GM19193 (cell line): Measurements from ENCODE around the gene NDRG3.

Source experiments
- POLR2A ChIP-seq: IDR thresholded peaks from 4 replicates; pipeline ENCODE4 v1.6.1; 2011; ENCODE audit not compliant: insufficient read depth, insufficient read length; ENCODE audit errors: extremely low read depth

NDRG3 gene

DNA sequence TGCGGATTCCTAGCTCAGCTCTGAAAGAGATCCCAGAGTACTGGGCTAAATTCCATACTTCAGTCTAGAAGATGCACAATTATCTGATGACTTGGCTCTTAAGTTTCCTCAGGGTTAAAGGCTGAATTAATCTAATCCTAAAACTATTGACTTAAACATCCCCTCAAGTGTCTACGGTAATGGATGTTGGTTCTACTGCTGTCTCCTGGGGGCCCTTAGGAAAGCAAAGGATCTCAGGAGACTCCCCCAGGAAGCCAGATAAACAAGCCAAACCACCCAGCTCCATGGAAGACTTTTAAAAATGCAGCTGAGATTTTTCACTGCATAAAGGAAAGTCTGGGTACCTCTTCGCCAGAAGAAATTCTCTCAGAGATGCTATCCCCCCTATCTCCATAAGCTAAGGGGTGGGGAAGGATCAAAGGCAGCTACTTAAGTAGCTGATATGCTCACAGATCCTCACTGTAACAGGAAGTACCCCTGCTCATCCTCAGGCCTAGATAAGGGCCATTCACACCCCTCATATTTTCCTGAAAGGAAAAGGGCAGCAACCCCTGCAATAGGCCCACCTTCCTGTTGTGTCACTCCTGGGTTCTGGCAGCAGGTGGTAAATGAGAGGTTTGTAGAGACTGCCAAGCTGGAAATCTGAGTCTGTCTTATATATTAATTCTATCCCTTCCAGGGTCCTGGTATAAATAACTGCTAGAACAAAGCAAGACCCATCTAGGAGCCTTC, 9.3 kb downstream of the NDRG3 start:
- TF ChIP-seq POLR2A, result no peak

DNA sequence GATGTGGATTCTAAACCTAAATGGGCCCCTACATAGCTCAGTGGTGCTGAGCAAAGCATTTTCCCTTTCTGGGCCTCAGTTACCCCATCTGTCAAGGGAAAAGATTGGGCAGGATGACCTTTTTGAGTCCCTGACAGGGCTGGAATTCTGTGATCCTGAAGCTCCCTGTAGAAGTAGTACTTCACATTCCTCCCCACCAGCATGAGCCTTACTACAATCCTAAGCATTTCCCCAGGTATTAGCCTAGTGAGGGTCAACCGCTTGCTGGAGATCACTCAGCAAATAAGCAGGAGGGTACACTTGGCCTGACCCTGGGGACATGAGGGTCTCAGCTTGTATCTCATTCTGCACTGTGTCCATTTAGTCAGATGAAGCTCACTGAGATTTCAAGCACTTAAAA, 13.4 kb downstream of the NDRG3 start:
- TF ChIP-seq POLR2A, result no peak

DNA sequence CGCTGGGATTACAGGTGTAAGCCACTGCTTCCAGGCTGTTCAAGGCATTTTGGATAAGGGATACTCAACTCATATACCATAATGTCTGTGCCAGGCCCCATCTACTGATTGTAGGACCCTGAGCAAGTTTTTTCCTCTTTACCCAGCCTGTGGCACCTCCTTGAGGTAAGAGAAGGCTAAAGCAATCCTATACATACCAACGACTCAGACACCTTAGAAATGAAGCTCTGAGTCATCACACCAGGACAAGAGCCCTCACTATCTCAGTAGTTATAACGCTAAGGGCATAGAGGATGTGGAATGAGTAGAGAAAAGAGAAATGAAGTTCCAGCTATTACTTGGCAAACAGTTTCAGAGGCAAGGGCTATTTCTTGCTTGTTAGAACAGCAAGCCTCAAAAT, 16.9 kb downstream of the NDRG3 start:
- no peak for TF ChIP-seq POLR2A

DNA sequence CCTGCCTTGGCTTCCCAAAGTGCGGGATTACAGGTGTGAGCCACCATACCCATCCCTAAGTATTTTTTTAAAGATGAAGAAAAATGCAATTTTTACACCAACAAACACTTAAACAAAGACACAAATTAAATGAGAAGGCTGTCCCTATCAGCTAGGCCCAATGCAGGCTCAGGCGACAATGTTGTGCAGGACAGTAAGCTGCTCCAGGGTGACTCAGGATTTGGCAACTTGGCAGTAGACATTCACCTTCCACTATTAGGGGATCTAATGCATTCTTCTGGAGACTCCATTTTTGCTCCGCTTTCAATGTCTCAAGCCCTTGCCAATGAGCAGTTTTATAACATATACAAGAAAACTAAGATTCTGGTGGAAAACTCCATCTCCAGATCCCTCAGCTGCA, 19.7 kb downstream of the NDRG3 start:
- TF ChIP-seq POLR2A, result no peak

DNA sequence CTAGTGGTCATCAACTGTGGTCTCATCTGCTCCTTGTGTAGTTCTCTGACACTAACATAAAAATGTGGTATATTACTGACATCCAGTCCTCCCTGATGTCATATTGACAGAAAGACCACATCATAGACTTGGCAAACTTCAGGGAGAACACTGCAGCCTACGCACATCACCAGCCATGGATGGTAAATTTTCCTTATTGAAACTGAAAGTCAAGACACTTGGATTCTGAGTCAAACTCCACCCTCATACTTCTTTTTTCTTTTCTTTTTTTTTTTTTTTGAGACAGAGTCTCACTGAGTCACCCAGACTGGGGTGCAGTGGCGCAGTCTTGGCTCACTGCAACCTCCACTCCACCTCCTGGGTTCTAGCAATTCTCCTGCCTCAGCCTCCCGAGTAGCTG, 25.4 kb downstream of the NDRG3 start:
- TF ChIP-seq POLR2A, result no peak

DNA sequence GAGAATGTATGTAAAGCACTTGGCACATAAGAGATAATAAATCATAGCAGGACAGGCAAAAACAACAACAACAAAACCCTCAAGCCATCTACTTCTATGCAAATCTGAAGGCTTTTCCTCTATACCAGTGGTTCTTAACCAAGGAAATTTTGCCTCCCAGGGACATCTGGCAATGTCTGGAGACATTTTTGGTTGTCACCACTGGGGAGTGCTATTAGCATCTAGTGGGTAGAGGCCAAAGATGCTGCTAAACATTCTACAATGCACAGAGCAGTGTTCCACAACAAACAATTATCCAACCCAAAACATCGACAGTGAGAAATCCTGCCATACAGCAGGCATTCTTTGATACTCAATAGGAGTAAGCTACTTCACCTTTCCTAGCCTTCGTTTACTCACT, 28.2 kb downstream of the NDRG3 start:
- no peak for TF ChIP-seq POLR2A

DNA sequence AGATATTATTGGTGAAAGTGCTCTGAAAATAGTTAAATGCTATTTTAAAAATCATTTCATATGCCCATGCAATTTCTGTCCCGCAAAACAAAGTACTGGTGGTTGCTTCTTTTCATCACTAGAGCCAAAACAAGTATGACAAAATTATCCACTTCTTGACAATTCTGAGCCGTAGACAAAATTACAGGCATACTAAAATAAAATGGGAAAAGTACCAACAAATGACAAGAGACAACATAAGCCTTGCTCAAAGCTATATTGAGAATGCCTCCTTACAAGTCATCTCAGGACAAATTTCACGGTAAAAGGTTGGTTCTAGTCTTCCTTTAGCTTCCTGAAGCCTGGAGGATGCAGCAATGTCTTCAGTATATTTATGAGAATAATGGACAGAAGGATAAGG, 28.9 kb downstream of the NDRG3 start:
- TF ChIP-seq POLR2A, result no peak

DNA sequence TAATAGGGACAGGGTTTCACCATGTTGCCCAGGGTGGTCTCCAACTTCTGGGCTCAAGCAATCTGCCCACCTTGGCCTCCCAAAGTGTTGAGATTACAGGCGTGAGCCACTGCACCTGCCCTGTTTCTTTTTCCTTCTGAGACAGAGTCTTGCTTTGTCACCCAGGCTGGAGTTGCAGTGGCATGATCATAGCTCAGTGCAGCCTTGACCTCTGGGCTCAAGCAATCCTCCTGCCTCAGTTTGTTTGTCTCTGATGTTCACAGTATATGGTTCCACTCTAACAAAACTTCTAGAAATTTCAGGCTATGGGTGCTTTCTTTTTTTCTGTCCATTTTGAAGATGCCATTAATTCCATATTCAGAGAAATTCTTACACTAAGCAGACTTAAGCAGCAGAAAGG, 33.1 kb downstream of the NDRG3 start:
- TF ChIP-seq POLR2A, result no peak

DNA sequence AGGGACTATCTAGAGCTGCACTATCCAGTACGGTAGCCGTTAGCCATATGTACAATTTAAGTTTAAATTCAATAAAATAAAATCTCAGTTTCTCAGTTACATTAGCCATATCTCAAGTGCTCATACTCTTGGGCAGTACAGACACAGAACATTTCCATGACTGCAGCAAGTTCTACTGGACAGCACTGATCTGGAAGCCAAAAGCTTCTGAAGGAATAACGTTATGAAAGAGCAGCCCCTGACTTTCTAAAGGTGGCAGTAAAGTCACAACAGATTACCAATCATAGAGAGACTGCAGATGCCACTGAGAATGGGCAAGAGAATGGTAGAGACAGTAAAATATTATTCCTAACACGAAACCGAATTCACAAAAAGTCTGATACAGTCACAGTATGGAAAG, 36.8 kb downstream of the NDRG3 start:
- no peak for TF ChIP-seq POLR2A

DNA sequence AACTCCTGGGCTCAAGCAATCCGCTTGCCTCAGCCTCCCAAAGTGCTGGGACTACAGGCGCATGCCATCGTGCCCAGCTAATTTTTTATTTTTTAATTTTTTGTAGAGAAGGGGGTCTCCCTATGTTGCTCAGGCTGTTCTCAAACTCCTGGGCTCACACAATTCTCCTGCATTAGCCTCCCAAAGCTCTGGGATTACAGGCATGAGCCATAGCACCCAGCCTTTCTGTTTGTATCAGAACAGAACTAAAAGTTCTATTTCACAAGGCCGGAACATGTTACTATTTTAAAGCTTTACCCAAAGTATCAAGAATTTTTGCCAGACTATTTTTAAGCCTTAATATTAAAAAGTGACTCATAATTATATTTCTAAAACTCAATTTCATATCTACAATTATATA, 42.4 kb downstream of the NDRG3 start:
- TF ChIP-seq POLR2A, result no peak

DNA sequence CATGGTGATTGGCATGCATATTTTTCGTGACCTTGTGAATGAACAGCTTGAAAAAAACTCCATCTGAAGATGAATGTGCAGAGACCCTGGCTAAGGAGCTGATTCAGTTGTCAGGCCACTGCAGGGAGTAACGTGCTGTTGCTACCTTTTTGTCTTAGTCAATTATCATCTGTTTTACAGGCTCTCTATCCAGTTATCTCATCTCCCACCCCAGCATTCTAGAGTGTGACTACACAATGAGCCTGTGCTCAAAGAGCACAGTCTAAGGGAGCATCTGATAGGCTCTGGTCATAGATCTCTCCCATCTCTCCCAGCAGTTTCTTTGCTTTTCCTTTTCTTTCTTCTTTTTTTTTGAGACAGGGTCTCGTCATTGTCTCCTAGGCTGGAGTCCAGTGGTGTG, 45.5 kb downstream of the NDRG3 start:
- no peak for TF ChIP-seq POLR2A

DNA sequence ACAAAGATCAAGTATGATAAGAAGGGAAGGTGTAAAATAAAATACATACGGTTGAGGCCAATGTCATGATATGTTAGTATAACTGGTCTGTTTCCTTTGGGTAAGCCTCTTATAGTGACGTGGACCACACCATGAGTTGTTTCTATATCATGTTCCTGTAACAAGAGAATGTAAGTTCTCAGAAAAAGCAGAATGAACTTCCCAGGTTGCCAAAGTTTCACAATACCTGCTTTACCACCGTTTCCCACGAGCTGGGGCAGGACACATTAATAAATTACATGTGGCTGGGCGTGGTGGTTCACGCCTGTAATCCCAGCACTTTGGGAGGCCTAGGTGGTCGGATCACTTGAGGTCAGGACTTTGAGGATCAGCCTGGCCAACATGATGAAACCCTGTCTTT, 57.3 kb downstream of the NDRG3 start:
- TF ChIP-seq POLR2A, result no peak

DNA sequence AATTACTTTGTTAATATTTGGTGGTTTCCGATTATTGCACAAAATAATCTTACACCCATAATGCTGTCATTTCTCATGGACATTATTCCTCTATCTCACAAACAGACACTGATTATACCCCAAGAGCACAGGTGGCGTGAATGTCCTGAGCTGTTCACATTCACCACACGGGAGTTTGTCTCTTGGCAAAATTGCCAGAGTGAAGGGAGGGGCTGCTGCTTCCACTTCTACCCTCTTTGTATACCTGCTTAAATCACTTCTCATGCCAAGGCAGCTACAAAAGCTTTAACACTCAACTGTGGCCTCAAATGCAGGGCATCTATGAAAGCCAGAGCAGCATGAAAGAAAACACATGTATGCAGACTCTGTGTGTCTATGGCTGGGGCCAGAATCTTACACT, 58.0 kb downstream of the NDRG3 start:
- no peak for TF ChIP-seq POLR2A

DNA sequence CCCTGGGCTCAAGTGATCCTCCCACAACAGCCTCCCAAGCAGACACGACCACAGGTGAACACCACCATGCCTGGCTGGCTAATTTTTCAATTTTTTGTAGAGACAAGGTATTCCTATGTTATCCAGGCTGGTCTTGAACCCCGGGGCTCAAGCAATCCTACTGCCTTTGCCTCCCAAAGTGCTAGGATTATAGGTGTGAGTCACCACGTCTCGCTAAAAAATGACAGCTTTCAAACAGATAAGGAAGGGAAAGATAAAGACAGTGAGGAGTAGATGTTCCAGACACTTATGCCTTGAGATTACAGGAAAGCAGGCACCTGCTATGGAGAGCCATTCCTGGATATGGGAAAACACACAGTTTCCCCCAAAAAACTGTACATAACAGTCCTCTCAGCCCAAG, 58.9 kb downstream of the NDRG3 start:
- no peak for TF ChIP-seq POLR2A

DNA sequence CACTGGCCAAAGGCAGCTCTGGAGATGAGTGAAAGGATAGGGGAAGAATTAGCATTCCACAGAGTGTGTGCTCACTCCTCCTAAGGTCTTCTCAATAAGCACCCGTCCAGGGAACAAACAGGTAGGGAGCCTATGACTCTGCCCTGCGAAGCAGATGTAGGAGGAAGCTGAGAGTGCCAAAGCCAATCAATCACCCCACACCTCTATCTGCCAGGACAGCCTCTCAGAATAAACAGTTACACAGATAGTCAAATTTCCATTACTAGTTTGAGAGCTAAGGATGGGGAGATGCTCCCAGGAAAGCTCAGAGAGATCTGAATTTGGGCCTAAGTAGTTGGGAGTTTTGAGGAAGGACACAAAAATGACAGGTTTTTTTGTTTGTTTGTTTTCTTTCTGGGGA, 59.4 kb downstream of the NDRG3 start:
- no peak for TF ChIP-seq POLR2A

DNA sequence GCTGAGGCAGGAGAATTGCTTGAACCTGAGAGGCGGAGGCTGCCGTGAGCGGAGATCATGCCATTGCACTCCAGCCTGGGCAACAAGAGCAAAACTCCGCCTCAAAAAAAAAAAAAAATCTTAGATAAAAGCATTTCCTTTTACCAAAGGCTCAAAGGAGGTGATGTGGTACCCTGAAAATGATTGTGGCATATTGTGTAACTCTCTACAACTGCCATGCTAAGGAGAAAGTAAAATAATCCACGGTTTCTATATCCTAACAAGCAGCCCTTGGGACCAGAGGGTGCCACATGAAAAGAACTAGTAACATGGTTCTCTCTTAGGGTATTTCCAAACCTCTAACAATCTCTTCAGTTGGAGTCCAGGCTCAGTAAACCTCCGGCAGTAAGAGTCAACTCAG, 61.1 kb downstream of the NDRG3 start:
- TF ChIP-seq POLR2A, result no peak

DNA sequence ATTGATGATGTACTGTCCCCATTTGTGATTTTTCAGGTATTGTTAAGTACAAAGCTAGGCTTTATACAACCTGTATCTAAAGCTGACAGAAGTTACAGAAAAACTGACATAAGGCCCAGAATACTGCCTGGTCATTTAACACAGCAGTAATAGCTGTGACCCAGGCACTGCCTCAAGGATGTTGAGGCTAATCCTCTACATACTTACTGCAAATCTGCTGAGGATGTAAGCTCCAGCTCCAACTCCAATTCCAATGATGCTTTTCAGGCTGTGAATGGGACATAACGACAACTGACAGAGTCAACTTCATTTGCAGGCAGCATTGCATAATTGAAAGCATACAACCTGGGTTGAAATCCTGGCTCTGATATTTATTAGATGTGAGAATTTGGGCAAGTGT, 63.6 kb downstream of the NDRG3 start:
- TF ChIP-seq POLR2A, result no peak
